ENCODE data around the gene CHI3L2.

GRCh38 chr1:111212634-111213335 lies 14.7 kb upstream of the CHI3L2 start:
- TF ChIP-seq, protein P1, sequence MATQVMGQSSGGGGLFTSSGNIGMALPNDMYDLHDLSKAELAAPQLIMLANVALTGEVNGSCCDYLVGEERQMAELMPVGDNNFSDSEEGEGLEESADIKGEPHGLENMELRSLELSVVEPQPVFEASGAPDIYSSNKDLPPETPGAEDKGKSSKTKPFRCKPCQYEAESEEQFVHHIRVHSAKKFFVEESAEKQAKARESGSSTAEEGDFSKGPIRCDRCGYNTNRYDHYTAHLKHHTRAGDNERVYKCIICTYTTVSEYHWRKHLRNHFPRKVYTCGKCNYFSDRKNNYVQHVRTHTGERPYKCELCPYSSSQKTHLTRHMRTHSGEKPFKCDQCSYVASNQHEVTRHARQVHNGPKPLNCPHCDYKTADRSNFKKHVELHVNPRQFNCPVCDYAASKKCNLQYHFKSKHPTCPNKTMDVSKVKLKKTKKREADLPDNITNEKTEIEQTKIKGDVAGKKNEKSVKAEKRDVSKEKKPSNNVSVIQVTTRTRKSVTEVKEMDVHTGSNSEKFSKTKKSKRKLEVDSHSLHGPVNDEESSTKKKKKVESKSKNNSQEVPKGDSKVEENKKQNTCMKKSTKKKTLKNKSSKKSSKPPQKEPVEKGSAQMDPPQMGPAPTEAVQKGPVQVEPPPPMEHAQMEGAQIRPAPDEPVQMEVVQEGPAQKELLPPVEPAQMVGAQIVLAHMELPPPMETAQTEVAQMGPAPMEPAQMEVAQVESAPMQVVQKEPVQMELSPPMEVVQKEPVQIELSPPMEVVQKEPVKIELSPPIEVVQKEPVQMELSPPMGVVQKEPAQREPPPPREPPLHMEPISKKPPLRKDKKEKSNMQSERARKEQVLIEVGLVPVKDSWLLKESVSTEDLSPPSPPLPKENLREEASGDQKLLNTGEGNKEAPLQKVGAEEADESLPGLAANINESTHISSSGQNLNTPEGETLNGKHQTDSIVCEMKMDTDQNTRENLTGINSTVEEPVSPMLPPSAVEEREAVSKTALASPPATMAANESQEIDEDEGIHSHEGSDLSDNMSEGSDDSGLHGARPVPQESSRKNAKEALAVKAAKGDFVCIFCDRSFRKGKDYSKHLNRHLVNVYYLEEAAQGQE (IDR thresholded peaks at IDR 0.05; ENCODE audit: borderline replicate concordance), result no peak
- no peak for TF ChIP-seq CTCF (IDR thresholded peaks at IDR 0.05; ENCODE audit: poor library complexity, severe bottlenecking)
- no peak for TF ChIP-seq EZH2 (IDR thresholded peaks at IDR 0.05; ENCODE audit: borderline replicate concordance, insufficient read depth, low read length, poor library complexity, severe bottlenecking)
- no peak for TF ChIP-seq RAD21 (conservative IDR thresholded peaks at IDR 0.05)
